ENCODE measurements around the gene TSC22D1.

The TSC22D1 gene

GRCh38 chr13:44389876-44390275 is 186.3 kb downstream of the TSC22D1 start:
- TF ChIP-seq, protein P1, sequence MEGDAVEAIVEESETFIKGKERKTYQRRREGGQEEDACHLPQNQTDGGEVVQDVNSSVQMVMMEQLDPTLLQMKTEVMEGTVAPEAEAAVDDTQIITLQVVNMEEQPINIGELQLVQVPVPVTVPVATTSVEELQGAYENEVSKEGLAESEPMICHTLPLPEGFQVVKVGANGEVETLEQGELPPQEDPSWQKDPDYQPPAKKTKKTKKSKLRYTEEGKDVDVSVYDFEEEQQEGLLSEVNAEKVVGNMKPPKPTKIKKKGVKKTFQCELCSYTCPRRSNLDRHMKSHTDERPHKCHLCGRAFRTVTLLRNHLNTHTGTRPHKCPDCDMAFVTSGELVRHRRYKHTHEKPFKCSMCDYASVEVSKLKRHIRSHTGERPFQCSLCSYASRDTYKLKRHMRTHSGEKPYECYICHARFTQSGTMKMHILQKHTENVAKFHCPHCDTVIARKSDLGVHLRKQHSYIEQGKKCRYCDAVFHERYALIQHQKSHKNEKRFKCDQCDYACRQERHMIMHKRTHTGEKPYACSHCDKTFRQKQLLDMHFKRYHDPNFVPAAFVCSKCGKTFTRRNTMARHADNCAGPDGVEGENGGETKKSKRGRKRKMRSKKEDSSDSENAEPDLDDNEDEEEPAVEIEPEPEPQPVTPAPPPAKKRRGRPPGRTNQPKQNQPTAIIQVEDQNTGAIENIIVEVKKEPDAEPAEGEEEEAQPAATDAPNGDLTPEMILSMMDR (conservative IDR thresholded peaks at IDR 0.05; ENCODE audit: low read length), result no peak
- TF ChIP-seq EZH2phosphoT487 (IDR thresholded peaks at IDR 0.05; ENCODE audit: borderline replicate concordance), result no peak
- Histone ChIP-seq H4K20me1 (ENCODE audit: insufficient read depth, low read length, poor library complexity, severe bottlenecking) (no peaks in the 10 kb centered on the region), H3K36me3 (ENCODE audit: insufficient read depth, low read length) (no peaks in the 10 kb centered on the region), H3K4me1 (ENCODE audit: insufficient read depth, low read length, poor library complexity, severe bottlenecking) (no peaks in the 10 kb centered on the region), H3K79me2 (ENCODE audit: insufficient read depth, low read length) (no peaks in the 10 kb centered on the region), H3K9me3 (ENCODE audit: insufficient read depth, low read depth, low read length) (no peaks in the 10 kb centered on the region), H3F3A (ENCODE audit: low read depth) (no peaks in the 10 kb centered on the region), H2AFZ (ENCODE audit: low read length) (no peak overlapping the region), H3K9ac (ENCODE audit: low read depth, low read length, poor library complexity, severe bottlenecking) (no peak overlapping the region), H3K4me2 (ENCODE audit: low read depth, low read length, poor library complexity, severe bottlenecking) (no peak overlapping the region), H3K27me3 (ENCODE audit: insufficient read depth, low read length, poor library complexity, severe bottlenecking) (no peaks in the 10 kb centered on the region), H3K4me3 (ENCODE audit: low read length, poor library complexity, severe bottlenecking) (no peak overlapping the region), H3K9me2 (replicated peaks; ENCODE audit: low read depth, low read length) (no peaks in the 10 kb centered on the region)

DNA sequence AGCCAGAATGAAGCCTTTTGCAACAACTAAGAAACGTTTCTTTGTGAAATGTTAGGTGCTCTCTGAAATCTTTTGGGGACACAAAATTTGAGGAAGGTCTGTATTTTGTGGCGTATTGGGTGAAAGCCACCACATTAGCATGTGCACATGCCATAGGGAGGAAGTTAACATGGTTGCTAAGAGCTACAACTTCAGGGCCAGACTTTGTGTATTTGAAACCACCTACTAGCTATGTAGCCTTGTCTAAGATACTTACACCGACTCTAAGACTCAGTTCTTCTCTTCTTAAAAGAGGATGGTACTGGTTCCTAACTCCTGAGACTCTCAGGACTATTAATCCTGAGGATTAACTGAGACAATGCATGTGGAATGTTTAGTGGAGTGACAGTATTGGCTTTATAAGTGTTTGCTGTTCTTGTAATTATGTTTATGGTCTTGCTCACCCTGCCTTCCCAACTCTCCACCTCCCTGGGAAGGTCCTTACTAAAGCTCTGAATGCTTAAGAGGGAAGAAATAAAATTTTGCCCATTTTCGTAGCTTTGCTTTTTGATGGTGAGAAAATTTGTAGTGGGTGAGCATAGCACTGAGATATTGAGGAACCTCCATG is 187.0 kb downstream of the TSC22D1 start:
- Histone ChIP-seq H3K9me3 (ENCODE audit: insufficient read depth, low read depth, low read length) (no peaks in the 10 kb centered on the region), H3K79me2 (ENCODE audit: insufficient read depth, low read length) (no peaks in the 10 kb centered on the region), H3F3A (ENCODE audit: low read depth) (no peaks in the 10 kb centered on the region), H3K4me1 (ENCODE audit: insufficient read depth, low read length, poor library complexity, severe bottlenecking) (no peaks in the 10 kb centered on the region), H3K36me3 (ENCODE audit: insufficient read depth, low read length) (no peaks in the 10 kb centered on the region), H4K20me1 (ENCODE audit: insufficient read depth, low read length, poor library complexity, severe bottlenecking) (no peaks in the 10 kb centered on the region), H3K4me3 (ENCODE audit: low read length, poor library complexity, severe bottlenecking) (no peak overlapping the region), H3K9ac (ENCODE audit: low read depth, low read length, poor library complexity, severe bottlenecking) (no peak overlapping the region), H3K4me2 (ENCODE audit: low read depth, low read length, poor library complexity, severe bottlenecking) (no peak overlapping the region), H3K27me3 (ENCODE audit: insufficient read depth, low read length, poor library complexity, severe bottlenecking) (no peaks in the 10 kb centered on the region), H2AFZ (ENCODE audit: low read length) (0 out of 2 replicates have a peak overlapping the region, but pooled peaks have one; percentile 4), H3K9me2 (replicated peaks; ENCODE audit: low read depth, low read length) (no peaks in the 10 kb centered on the region)
- TF ChIP-seq, protein P1 (conservative IDR thresholded peaks at IDR 0.05; ENCODE audit: low read length), result no peak
- TF ChIP-seq EZH2phosphoT487 (IDR thresholded peaks at IDR 0.05; ENCODE audit: borderline replicate concordance), result no peak

GRCh38 chr13:44388427-44389059 is 187.6 kb downstream of the TSC22D1 start:
- H4K20me1 ChIP-seq (ENCODE audit: insufficient read depth, low read length, poor library complexity, severe bottlenecking), result no peaks in the 10 kb centered on the region
- no peaks in the 10 kb centered on the region for H3K79me2 ChIP-seq (ENCODE audit: insufficient read depth, low read length)
- TF ChIP-seq, protein P1 (conservative IDR thresholded peaks at IDR 0.05; ENCODE audit: low read length), result no peak
- no peak for TF ChIP-seq EZH2phosphoT487 (IDR thresholded peaks at IDR 0.05; ENCODE audit: borderline replicate concordance)
- H2AFZ ChIP-seq (ENCODE audit: low read length), result 0 out of 2 replicates have a peak overlapping the region, but pooled peaks have one; percentile 4
- no peaks in the 10 kb centered on the region for H3K9me2 ChIP-seq (replicated peaks; ENCODE audit: low read depth, low read length)
- no peaks in the 10 kb centered on the region for H3F3A ChIP-seq (ENCODE audit: low read depth)
- no peaks in the 10 kb centered on the region for H3K9me3 ChIP-seq (ENCODE audit: insufficient read depth, low read depth, low read length)
- H3K4me2 ChIP-seq (ENCODE audit: low read depth, low read length, poor library complexity, severe bottlenecking), result no peak overlapping the region
- no peaks in the 10 kb centered on the region for H3K4me1 ChIP-seq (ENCODE audit: insufficient read depth, low read length, poor library complexity, severe bottlenecking)
- H3K36me3 ChIP-seq (ENCODE audit: insufficient read depth, low read length), result no peaks in the 10 kb centered on the region
- H3K9ac ChIP-seq (ENCODE audit: low read depth, low read length, poor library complexity, severe bottlenecking), result no peak overlapping the region
- H3K4me3 ChIP-seq (ENCODE audit: low read length, poor library complexity, severe bottlenecking), result no peak overlapping the region
- H3K27me3 ChIP-seq (ENCODE audit: insufficient read depth, low read length, poor library complexity, severe bottlenecking), result no peaks in the 10 kb centered on the region
